T-helper 2 cell (primary cell): ENCODE measurements around the gene SENP3.

Experiments used
- DNase-seq, 5 experiments: peaks; one replicate each; pipeline versions ENCODE4 v3.0.0 to v3.0.0-alpha.2; 2012 to 2022

Gene SENP3

GRCh38 chr17:7556627-7557026, 5.1 kb upstream of the SENP3 start:
- DNase-seq, result no peak

- no peak for DNase-seq
These were observed 4.5 kb upstream of the SENP3 start for GRCh38 chr17:7557147-7557764.

GRCh38 chr17:7557775-7558543, 3.8 kb upstream of the SENP3 start:
- DNase-seq, result no peak

GRCh38 chr17:7558544-7559319, 3.0 kb upstream of the SENP3 start, which contains the start of gene TNFSF13:
Gene TNFSF13, plus strand, starts transcription at chr17:7558750. Its CDS starts 290 bp downstream, at chr17:7559040.
- no peak for DNase-seq

GRCh38 chr17:7559320-7560171, 2.2 kb upstream of the SENP3 start:
- DNase-seq, result no peak

- peak in 3 of 5 experiments; percentile 43 to 62 (median 48) for DNase-seq
These were observed 1.3 kb upstream of the SENP3 start for GRCh38 chr17:7560172-7561027.

- DNase-seq, result peak; percentile 56 to 79 (median 76)
These were observed 617 bp upstream of the SENP3 start for GRCh38 chr17:7561028-7561575.

GRCh38 chr17:7562208-7562605, 488 bp downstream of the SENP3 start:
- no peak for DNase-seq

GRCh38 chr17:7563115-7563869, 1.6 kb downstream of the SENP3 start:
- DNase-seq, result no peak

GRCh38 chr17:7569571-7569970, 7.9 kb downstream of the SENP3 start:
- no peak for DNase-seq

- DNase-seq, result no peak
These were observed 8.6 kb downstream of the SENP3 start for GRCh38 chr17:7570351-7570750.

GRCh38 chr17:7572338-7572587, 10.5 kb downstream of the SENP3 start:
- peak in 1 of 5 experiments; percentile 99 for DNase-seq

GRCh38 chr17:7572588-7573323, 11.0 kb downstream of the SENP3 start:
- DNase-seq, result peak in 4 of 5 experiments; percentile 99 to 100 (median 100)

GRCh38 chr17:7573324-7574080, 11.8 kb downstream of the SENP3 start:
- peak; percentile 84 to 97 (median 89) for DNase-seq

- no peak for DNase-seq
These were observed 12.6 kb downstream of the SENP3 start for GRCh38 chr17:7574176-7574953.

- DNase-seq, result no peak
These were observed 13.8 kb downstream of the SENP3 start for GRCh38 chr17:7575481-7575883.

GRCh38 chr17:7575959-7576358, 14.2 kb downstream of the SENP3 start:
- DNase-seq, result no peak

GRCh38 chr17:7576432-7576937, 14.8 kb downstream of the SENP3 start:
- no peak for DNase-seq
